ENCODE measurements around the gene TBC1D16. TPM values are rescaled to one million over a fixed set of nuclear protein-coding genes. Genes with fewer than 3 reads are reported as not detected.

The TBC1D16 gene
- total and polyA plus RNA-seq, 4 donors = 16.7 to 38.8 (median 31.1) TPM

- no peak overlapping the region for H3K27ac ChIP-seq (ENCODE audit: low read depth, low read length)
- no peak for DNase-seq (ENCODE audit: low read depth in 4 of 6, low spot score in 6 of 6)
- H3K36me3 ChIP-seq (ENCODE audit: control insufficient read depth, insufficient read depth, low read length) = peaks cover 96% of the 10 kb centered on the region
- no peak overlapping the region for H3K4me3 ChIP-seq (ENCODE audit: low read depth, low read length)
- WGBS (ENCODE audit: insufficient coverage) = 83% methylated on average over 22 of the region's 23 CpGs
- H3K9me3 ChIP-seq (ENCODE audit: control insufficient read depth, insufficient read depth, low read length) = no peaks in the 10 kb centered on the region
- H3K4me1 ChIP-seq (ENCODE audit: control insufficient read depth, insufficient read depth, low read length) = peaks cover 53% of the 10 kb centered on the region
- no peaks in the 10 kb centered on the region for H3K27me3 ChIP-seq (ENCODE audit: control insufficient read depth, insufficient read depth, low read length)
Measured at GRCh38 chr17:79944251-79944812, 91.3 kb downstream of the TBC1D16 start.

- H3K27ac ChIP-seq (ENCODE audit: low read depth, low read length) = no peak overlapping the region
- no peaks in the 10 kb centered on the region for H3K9me3 ChIP-seq (ENCODE audit: control insufficient read depth, insufficient read depth, low read length)
- no peaks in the 10 kb centered on the region for H3K27me3 ChIP-seq (ENCODE audit: control insufficient read depth, insufficient read depth, low read length)
- H3K4me1 ChIP-seq (ENCODE audit: control insufficient read depth, insufficient read depth, low read length) = peaks cover 48% of the 10 kb centered on the region
- H3K36me3 ChIP-seq (ENCODE audit: control insufficient read depth, insufficient read depth, low read length) = peaks cover 94% of the 10 kb centered on the region
- WGBS (ENCODE audit: insufficient coverage) = 80% methylated on average over 40 of the region's 42 CpGs
- H3K4me3 ChIP-seq (ENCODE audit: low read depth, low read length) = no peak overlapping the region
- no peak for DNase-seq (ENCODE audit: low read depth in 4 of 6, low spot score in 6 of 6)
Measured at GRCh38 chr17:79943347-79944241, 92.1 kb downstream of the TBC1D16 start.

GRCh38 chr17:79942591-79943346 lies 92.9 kb downstream of the TBC1D16 start:
- no peak overlapping the region for H3K27ac ChIP-seq (ENCODE audit: low read depth, low read length)
- no peak overlapping the region for H3K4me3 ChIP-seq (ENCODE audit: low read depth, low read length)
- 83% methylated on average over 34 of the region's 35 CpGs for WGBS (ENCODE audit: insufficient coverage)
- H3K27me3 ChIP-seq (ENCODE audit: control insufficient read depth, insufficient read depth, low read length) = no peaks in the 10 kb centered on the region
- peaks cover 52% of the 10 kb centered on the region for H3K4me1 ChIP-seq (ENCODE audit: control insufficient read depth, insufficient read depth, low read length)
- no peak for DNase-seq (ENCODE audit: low read depth in 4 of 6, low spot score in 6 of 6)
- H3K36me3 ChIP-seq (ENCODE audit: control insufficient read depth, insufficient read depth, low read length) = peaks cover 92% of the 10 kb centered on the region
- no peaks in the 10 kb centered on the region for H3K9me3 ChIP-seq (ENCODE audit: control insufficient read depth, insufficient read depth, low read length)

GRCh38 chr17:79942011-79942405 lies 93.7 kb downstream of the TBC1D16 start:
- H3K36me3 ChIP-seq (ENCODE audit: control insufficient read depth, insufficient read depth, low read length) = peaks cover 85% of the 10 kb centered on the region
- H3K27me3 ChIP-seq (ENCODE audit: control insufficient read depth, insufficient read depth, low read length) = no peaks in the 10 kb centered on the region
- WGBS (ENCODE audit: insufficient coverage) = 93% methylated on average over 22 of the region's 22 CpGs
- peaks cover 57% of the 10 kb centered on the region for H3K4me1 ChIP-seq (ENCODE audit: control insufficient read depth, insufficient read depth, low read length)
- no peak for DNase-seq (ENCODE audit: low read depth in 4 of 6, low spot score in 6 of 6)
- H3K9me3 ChIP-seq (ENCODE audit: control insufficient read depth, insufficient read depth, low read length) = no peaks in the 10 kb centered on the region
- H3K4me3 ChIP-seq (ENCODE audit: low read depth, low read length) = no peak overlapping the region
- no peak overlapping the region for H3K27ac ChIP-seq (ENCODE audit: low read depth, low read length)

- no peaks in the 10 kb centered on the region for H3K9me3 ChIP-seq (ENCODE audit: control insufficient read depth, insufficient read depth, low read length)
- H3K4me1 ChIP-seq (ENCODE audit: control insufficient read depth, insufficient read depth, low read length) = peaks cover 64% of the 10 kb centered on the region
- H3K36me3 ChIP-seq (ENCODE audit: control insufficient read depth, insufficient read depth, low read length) = peaks cover 82% of the 10 kb centered on the region
- DNase-seq (ENCODE audit: low read depth in 4 of 6, low spot score in 6 of 6) = no peak
- H3K27me3 ChIP-seq (ENCODE audit: control insufficient read depth, insufficient read depth, low read length) = no peaks in the 10 kb centered on the region
- WGBS (ENCODE audit: insufficient coverage) = 87% methylated on average over 25 of the region's 28 CpGs
- no peak overlapping the region for H3K4me3 ChIP-seq (ENCODE audit: low read depth, low read length)
- H3K27ac ChIP-seq (ENCODE audit: low read depth, low read length) = no peak overlapping the region
Measured at GRCh38 chr17:79941088-79942010, 94.3 kb downstream of the TBC1D16 start.

- Histone ChIP-seq H3K27me3 (ENCODE audit: control insufficient read depth, insufficient read depth, low read length) (no peaks in the 10 kb centered on the region), H3K4me3 (ENCODE audit: low read depth, low read length) (no peak overlapping the region), H3K4me1 (ENCODE audit: control insufficient read depth, insufficient read depth, low read length) (peaks cover 66% of the 10 kb centered on the region), H3K36me3 (ENCODE audit: control insufficient read depth, insufficient read depth, low read length) (peaks cover 81% of the 10 kb centered on the region), H3K9me3 (ENCODE audit: control insufficient read depth, insufficient read depth, low read length) (no peaks in the 10 kb centered on the region), H3K27ac (ENCODE audit: low read depth, low read length) (no peak overlapping the region)
- 88% methylated on average over 31 of the region's 31 CpGs for WGBS (ENCODE audit: insufficient coverage)
- DNase-seq (ENCODE audit: low read depth in 4 of 6, low spot score in 6 of 6) = no peak
Measured at GRCh38 chr17:79940459-79941087, 95.1 kb downstream of the TBC1D16 start.

GRCh38 chr17:79939755-79940458 lies 95.8 kb downstream of the TBC1D16 start:
- Histone ChIP-seq H3K9me3 (ENCODE audit: control insufficient read depth, insufficient read depth, low read length) (no peaks in the 10 kb centered on the region), H3K27me3 (ENCODE audit: control insufficient read depth, insufficient read depth, low read length) (no peaks in the 10 kb centered on the region), H3K36me3 (ENCODE audit: control insufficient read depth, insufficient read depth, low read length) (peaks cover 78% of the 10 kb centered on the region), H3K27ac (ENCODE audit: low read depth, low read length) (no peak overlapping the region), H3K4me3 (ENCODE audit: low read depth, low read length) (no peak overlapping the region), H3K4me1 (ENCODE audit: control insufficient read depth, insufficient read depth, low read length) (peaks cover 68% of the 10 kb centered on the region)
- DNase-seq (ENCODE audit: low read depth in 4 of 6, low spot score in 6 of 6) = no peak
- WGBS (ENCODE audit: insufficient coverage) = 74% methylated on average over 16 of the region's 25 CpGs

- Histone ChIP-seq H3K27me3 (ENCODE audit: control insufficient read depth, insufficient read depth, low read length) (no peaks in the 10 kb centered on the region), H3K9me3 (ENCODE audit: control insufficient read depth, insufficient read depth, low read length) (no peaks in the 10 kb centered on the region), H3K36me3 (ENCODE audit: control insufficient read depth, insufficient read depth, low read length) (peaks cover 69% of the 10 kb centered on the region), H3K27ac (ENCODE audit: low read depth, low read length) (no peak overlapping the region), H3K4me3 (ENCODE audit: low read depth, low read length) (no peak overlapping the region), H3K4me1 (ENCODE audit: control insufficient read depth, insufficient read depth, low read length) (peaks cover 76% of the 10 kb centered on the region)
- 100% methylated on average over 5 of the region's 7 CpGs for WGBS (ENCODE audit: insufficient coverage)
- DNase-seq (ENCODE audit: low read depth in 4 of 6, low spot score in 6 of 6) = no peak
Measured at GRCh38 chr17:79939094-79939435, 96.6 kb downstream of the TBC1D16 start.

Measured in spinal cord (tissue), 10 donors.